ENCODE data around the gene UVSSA.

Gene UVSSA

DNA sequence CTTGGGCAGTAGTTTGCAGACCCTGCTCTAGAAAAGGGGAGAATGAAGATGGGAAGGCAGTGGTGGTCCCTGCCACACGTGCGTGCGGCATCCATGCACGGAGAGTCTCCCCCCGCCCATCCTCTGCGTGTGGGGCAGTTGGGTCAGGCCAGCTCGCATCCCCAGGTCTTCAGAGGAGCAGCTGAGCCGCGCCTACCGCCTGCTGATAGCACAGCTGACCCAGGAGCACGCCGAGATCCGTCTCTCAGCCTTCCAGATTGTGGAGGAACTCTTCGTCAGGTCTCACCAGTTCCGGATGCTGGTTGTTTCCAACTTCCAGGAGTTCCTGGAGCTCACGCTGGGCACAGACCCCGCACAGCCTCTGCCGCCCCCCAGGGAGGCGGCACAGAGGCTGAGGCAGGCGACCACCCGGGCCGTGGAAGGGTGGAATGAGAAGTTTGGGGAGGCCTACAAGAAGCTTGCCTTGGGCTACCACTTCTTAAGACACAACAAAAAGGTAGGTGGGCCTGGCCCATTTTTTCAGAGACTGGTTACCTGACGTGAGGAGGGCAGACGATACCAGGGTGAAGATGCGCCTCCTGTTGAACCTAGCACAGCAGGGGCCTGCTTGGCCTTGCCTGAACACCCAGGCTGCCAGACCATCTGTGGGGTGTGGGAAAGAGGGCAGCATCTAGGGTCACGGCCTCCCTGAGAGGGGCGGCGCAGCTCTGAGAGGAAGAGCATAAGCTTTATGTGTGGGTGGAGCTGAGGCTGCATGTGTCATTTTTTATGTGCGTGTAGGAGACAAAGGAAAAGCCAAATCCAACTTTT, 2.6 kb downstream of the UVSSA start:
- no peak for DNase-seq (ENCODE audit: low read depth in 2 of 2)

GRCh38 chr4:1350169-1350520, 3.1 kb downstream of the UVSSA start:
- DNase-seq (ENCODE audit: low read depth in 2 of 2): no peak

- DNase-seq (ENCODE audit: low read depth in 2 of 2): peak; percentile 72 to 77
Observed at GRCh38 chr4:1351854-1352566, 5.0 kb downstream of the UVSSA start.

- DNase-seq (ENCODE audit: low read depth in 2 of 2): no peak
Observed at GRCh38 chr4:1352567-1352900, 5.5 kb downstream of the UVSSA start.

- DNase-seq (ENCODE audit: low read depth in 2 of 2): no peak
Observed at GRCh38 chr4:1353186-1354055, 6.4 kb downstream of the UVSSA start.

- no peak for DNase-seq (ENCODE audit: low read depth in 2 of 2)
Observed at GRCh38 chr4:1354136-1354982, 7.4 kb downstream of the UVSSA start.

GRCh38 chr4:1354983-1355275, 7.9 kb downstream of the UVSSA start:
- DNase-seq (ENCODE audit: low read depth in 2 of 2): no peak

GRCh38 chr4:1355378-1355777, 8.4 kb downstream of the UVSSA start:
- no peak for DNase-seq (ENCODE audit: low read depth in 2 of 2)

GRCh38 chr4:1356181-1356998, 9.4 kb downstream of the UVSSA start:
- peak; percentile 12 to 15 for DNase-seq (ENCODE audit: low read depth in 2 of 2)

- DNase-seq (ENCODE audit: low read depth in 2 of 2): no peak
Observed at GRCh38 chr4:1357356-1358248, 10.6 kb downstream of the UVSSA start.

DNA sequence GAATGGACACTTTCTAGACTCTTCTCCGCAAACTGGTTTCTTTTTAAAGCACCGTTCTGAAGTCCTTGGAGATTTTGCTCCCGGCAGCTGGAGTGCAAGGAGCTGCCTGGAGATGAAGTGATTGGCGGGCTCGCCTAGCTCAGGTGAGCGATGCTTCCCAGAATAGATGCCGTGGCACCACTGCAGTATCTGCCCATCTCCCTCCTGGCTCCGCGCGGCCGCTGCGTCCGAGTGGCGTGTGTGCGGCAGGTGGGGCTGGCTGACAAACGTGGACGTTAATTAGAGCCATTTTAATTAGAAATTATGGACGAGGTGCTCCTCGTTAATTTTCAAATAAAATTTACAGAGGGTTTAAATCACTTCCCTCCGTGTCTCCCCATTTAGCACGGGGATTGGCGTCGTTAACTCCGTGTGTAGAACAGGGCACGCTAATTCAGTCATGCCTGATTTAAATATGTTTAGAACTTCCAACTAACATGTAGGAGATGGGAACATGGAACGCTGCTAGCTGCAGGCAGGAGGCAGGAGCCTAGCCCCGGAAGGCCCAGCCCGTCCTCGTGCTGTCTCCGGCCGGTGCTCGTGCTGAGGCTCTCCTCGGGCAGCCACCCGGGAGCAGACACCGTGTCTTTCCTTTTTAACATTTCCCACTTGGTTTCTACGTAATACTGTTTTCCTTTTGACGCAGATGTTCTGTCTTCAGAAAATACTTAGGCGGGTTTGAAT, 11.6 kb downstream of the UVSSA start:
- no peak for DNase-seq (ENCODE audit: low read depth in 2 of 2)

GRCh38 chr4:1359144-1359501, 12.1 kb downstream of the UVSSA start:
- no peak for DNase-seq (ENCODE audit: low read depth in 2 of 2)

GRCh38 chr4:1359976-1360375, 13.0 kb downstream of the UVSSA start:
- no peak for DNase-seq (ENCODE audit: low read depth in 2 of 2)

GRCh38 chr4:1360423-1361283, 13.6 kb downstream of the UVSSA start:
- no peak for DNase-seq (ENCODE audit: low read depth in 2 of 2)

DNA sequence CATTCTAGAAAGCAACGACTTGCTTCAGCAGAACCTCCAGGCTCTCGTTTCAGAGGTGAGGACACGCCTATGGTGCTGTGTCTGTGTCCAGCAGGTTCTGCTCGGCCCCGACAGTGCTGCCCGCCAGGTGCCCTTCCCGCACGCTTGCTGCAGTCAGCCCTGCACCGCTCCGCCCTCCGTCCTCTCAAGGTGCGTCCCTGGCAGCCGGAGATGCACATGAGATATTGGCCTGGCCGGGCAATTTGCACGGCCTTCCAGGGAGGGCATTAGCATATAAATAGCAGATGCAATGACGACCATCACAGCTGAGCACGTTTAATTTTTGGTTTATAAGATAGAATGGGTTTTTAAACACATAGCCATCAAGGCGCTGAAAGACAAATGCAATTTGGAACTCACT, 14.4 kb downstream of the UVSSA start:
- DNase-seq (ENCODE audit: low read depth in 2 of 2): no peak

- DNase-seq (ENCODE audit: low read depth in 2 of 2): no peak
Observed at GRCh38 chr4:1362046-1362445, 15.0 kb downstream of the UVSSA start.

DNA sequence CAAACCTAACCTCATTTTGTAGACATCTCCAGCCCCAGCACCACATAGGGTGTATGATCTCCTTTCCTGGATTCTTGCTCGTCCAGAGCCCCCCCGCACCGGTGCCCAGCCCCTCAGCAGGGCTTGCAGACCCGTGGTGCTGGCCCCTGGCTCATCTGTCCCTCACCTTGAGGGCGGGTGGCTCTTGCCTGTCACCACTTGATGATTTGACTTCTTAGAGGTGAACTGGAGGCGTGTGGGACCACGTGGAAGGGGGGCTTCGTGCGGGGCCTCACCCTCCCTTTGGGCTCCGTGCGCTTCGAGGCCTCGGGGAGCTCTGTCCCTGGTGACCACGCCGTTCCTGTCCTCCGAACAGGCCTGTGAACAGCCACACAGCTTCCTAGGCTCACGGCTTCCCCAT, 15.5 kb downstream of the UVSSA start:
- no peak for DNase-seq (ENCODE audit: low read depth in 2 of 2)

- DNase-seq (ENCODE audit: low read depth in 2 of 2): no peak
Observed at GRCh38 chr4:1363513-1363912, 16.5 kb downstream of the UVSSA start.
